Choroid plexus epithelial cell (primary cell): ENCODE data around the gene BAIAP3.
A peak's percentile ranks its signal among the peaks of the same experiment; 100 is the strongest.

Experiments used
- DNase-seq: peaks from one replicate; pipeline ENCODE4 v3.0.0-alpha.2; 2010; ENCODE audit warnings: low read depth
- H3K4me3 ChIP-seq: 2 replicates; pipeline ENCODE4 v1.5.1; 2011; ENCODE audit warnings: low read depth, mild to moderate bottlenecking, control low read depth, low read length, moderate library complexity
- TF ChIP-seq, protein P1 (sequence below): conservative IDR thresholded peaks from 2 replicates; pipeline ENCODE4 v1.5.1; 2011; ENCODE audit warnings: low read depth, mild to moderate bottlenecking, control low read depth, inconsistent platforms, low read length, moderate library complexity

Gene BAIAP3

DNA sequence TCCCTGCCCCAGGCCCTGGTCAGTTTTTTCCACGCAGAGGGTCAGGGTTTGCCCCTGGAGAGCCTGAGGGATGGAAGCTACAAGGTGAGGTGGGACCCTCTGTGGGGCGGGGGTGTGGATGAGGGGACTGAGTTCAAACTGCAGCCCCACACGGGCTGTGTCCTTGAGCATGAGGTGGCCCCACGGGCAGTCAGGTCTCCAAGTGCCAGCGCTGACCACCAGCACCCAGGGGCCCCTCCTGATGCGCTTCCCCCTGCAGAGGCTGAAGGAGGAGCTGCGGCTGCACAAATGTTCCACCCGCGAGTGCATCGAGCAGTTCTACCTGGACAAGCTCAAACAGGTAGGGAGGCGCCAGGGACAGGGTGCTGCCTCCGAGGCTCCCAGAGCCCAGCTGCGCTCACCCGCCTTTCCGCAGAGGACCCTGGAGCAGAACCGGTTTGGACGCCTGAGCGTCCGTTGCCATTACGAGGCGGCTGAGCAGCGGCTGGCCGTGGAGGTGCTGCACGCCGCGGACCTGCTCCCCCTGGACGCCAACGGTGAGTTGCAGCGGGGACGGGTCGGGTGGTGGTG, 13.9 kb downstream of the BAIAP3 start:
- TF ChIP-seq, protein P1, sequence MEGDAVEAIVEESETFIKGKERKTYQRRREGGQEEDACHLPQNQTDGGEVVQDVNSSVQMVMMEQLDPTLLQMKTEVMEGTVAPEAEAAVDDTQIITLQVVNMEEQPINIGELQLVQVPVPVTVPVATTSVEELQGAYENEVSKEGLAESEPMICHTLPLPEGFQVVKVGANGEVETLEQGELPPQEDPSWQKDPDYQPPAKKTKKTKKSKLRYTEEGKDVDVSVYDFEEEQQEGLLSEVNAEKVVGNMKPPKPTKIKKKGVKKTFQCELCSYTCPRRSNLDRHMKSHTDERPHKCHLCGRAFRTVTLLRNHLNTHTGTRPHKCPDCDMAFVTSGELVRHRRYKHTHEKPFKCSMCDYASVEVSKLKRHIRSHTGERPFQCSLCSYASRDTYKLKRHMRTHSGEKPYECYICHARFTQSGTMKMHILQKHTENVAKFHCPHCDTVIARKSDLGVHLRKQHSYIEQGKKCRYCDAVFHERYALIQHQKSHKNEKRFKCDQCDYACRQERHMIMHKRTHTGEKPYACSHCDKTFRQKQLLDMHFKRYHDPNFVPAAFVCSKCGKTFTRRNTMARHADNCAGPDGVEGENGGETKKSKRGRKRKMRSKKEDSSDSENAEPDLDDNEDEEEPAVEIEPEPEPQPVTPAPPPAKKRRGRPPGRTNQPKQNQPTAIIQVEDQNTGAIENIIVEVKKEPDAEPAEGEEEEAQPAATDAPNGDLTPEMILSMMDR: no peak
- no peak overlapping the region for H3K4me3 ChIP-seq
- no peak for DNase-seq

DNA sequence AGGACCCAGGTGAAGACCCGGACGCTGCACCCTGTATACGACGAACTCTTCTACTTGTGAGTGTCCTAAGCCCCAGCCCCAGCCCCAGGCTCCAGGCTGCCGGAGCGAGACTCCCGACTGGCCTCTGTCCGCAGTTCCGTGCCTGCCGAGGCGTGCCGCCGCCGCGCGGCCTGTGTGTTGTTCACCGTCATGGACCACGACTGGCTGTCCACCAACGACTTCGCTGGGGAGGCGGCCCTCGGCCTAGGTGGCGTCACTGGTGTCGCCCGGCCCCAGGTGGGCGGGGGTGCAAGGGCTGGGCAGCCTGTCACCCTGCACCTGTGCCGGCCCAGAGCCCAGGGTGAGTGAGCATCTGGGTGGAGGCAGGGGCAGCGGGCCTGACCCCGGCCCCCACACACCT, 14.5 kb downstream of the BAIAP3 start:
- DNase-seq: no peak
- TF ChIP-seq, protein P1: no peak
- H3K4me3 ChIP-seq: no peak overlapping the region

DNA sequence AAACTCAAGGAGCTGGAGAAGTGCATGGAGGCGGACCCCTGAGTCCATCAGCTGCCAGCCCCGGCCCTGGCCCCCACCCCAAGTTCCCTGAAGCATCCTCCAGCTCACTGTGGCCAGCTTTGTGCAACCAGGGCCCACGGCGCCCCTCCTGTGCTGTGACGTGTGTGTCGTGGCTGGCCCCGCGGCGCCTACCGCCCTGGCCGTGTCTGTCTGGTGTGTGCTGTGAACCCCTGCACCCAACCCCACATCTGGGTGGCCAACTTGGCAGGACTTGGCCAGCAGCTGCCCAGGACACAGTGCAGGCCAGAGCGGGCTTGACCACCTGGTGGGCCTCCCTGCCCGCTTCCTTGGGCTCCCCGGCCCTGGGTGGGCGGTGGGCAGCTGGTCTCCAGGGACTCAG, 15.0 kb downstream of the BAIAP3 start:
- H3K4me3 ChIP-seq: no peak overlapping the region
- TF ChIP-seq, protein P1: no peak
- DNase-seq: no peak

DNA sequence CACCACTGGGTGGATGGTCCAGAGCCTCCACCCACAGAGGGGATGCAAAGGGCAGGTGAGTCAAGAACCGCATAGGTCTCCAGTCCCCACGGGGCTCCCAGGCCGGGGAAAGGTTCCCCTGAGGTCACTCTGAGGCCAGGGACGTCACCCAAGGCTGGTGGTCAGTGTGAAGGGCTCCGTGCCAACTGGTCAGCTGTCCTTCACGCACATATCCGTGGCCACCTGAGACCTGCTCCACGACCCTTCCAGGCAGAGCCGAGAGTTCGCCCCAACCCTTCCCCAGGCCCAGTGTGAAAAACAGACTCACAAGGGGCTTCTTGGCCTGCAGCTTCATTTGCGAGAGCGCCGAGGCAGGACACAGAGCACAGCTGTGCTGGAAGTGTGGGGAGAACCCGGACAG, 15.5 kb downstream of the BAIAP3 start:
- H3K4me3 ChIP-seq: no peak overlapping the region
- no peak for DNase-seq
- TF ChIP-seq, protein P1: no peak

DNA sequence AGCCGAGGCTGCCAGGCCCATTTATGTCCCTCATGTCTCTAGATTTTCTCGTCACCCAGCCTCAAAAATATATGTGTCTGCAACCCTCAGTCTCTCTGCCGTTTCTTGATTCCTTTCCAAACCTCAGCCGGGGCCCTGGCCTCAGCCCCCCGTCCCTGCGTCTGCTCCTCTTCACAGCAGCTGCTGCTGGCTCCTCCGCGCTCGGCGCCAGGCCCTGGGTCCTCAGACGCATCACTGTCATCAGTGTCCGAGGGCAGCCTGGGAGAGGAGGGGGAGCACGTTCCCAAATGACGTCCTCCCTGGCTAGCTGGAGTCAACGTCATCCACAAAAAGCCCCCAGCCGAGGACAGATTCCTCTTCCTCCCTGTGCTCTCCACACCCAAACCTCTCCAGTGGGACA, 15.9 kb downstream of the BAIAP3 start:
- TF ChIP-seq, protein P1: no peak
- no peak for DNase-seq

DNA sequence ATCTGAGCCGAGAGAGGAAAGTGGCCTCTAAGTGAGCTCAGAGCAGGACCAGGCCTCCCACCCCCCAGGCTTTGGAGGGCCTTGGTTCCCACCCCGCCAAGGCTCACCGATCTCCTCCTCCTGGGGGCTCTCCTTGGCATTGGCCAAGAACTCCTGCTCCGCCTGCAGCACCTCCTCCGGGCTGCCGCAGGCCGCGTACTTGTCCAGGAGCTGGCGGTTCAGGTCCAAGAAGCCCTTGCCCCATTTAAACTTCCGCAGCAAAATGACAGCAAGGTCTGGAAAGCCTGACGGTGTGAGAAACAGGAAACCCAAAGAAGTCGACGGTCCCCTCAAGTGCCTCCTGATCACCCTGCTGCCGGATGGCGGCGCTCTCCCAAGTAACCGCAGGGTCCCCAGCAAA, 16.5 kb downstream of the BAIAP3 start:
- H3K4me3 ChIP-seq: no peak overlapping the region
- TF ChIP-seq, protein P1: no peak
- DNase-seq: no peak

More for the DNA sequence above, 15.9 kb downstream of the BAIAP3 start:
- H3K4me3 ChIP-seq: no peak overlapping the region

DNA sequence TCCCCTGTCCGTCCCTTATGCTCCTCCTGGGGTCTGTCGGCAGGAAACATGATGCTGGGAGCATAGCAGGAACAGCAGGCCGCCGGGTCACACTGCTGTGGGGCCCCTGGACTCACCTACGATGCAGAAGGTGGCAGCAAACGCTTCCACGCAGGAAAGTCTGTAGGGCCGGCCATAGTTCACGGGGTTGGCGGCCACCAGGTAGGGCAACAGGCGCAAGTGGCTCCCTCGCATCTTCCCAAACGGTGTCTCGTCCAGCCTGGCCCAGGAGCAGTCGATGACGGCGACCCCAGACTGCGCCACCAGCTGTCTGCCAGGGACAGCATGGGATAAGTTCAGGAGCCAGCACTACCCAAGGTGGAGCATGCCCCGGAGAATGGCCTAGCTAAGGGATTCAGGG, 17.2 kb downstream of the BAIAP3 start:
- H3K4me3 ChIP-seq: peak overlapping the region; percentile 89
- TF ChIP-seq, protein P1: no peak
- no peak for DNase-seq
